GM12878 (cell line): ENCODE data around the gene ORAI3. TPM values are rescaled to one million over a fixed set of nuclear protein-coding genes. Genes with fewer than 3 reads are reported as not detected.

Source experiments
- ATF2 ChIP-seq: IDR thresholded peaks from 2 replicates; pipeline ENCODE4 v1.6.1; 2012; ENCODE audit warnings: low read length, inconsistent platforms
- ATF7 ChIP-seq: fragments of 450-650 bp; IDR thresholded peaks from 2 replicates; pipeline ENCODE4 v1.6.1; 2016; ENCODE audit warnings: low read depth, mild to moderate bottlenecking
- BHLHE40 ChIP-seq, 2 experiments: fragments of 450-650 bp in 1 of 2; IDR thresholded peaks; 2 replicates each; pipeline ENCODE4 v1.6.1; 2011 to 2017; ENCODE audit warnings: low read depth in 2 of 2, borderline replicate concordance in 1 of 2, improper control_type of control experiment in 1 of 2, low read length in 1 of 2, mild to moderate bottlenecking in 1 of 2
- CBFB ChIP-seq: IDR thresholded peaks from 2 replicates; pipeline ENCODE4 v1.6.1; 2016; ENCODE audit warnings: antibody characterized with exemption, low read depth
- CBX3 ChIP-seq: fragments of 200-600 bp; sonication (generic); IDR thresholded peaks from 2 replicates; pipeline ENCODE4 v1.6.1; 2016; ENCODE audit warnings: low read depth, borderline replicate concordance
- CREM ChIP-seq: IDR thresholded peaks from 2 replicates; pipeline ENCODE4 v1.6.1; 2014; ENCODE audit warnings: antibody characterized with exemption, low read depth
- E2F4 ChIP-seq: IDR thresholded peaks from 2 replicates; pipeline ENCODE4 v1.6.1; 2012; ENCODE audit warnings: low read depth, low read length, improper control_type of control experiment
- EZH2 ChIP-seq: IDR thresholded peaks from 2 replicates; pipeline ENCODE4 v1.6.1; 2012; ENCODE audit warnings: low read depth, mild to moderate bottlenecking, control low read depth, inconsistent platforms, low read length, borderline replicate concordance; ENCODE audit not compliant: control insufficient read depth
- GABPA ChIP-seq: IDR thresholded peaks from 2 replicates; pipeline ENCODE4 v1.6.1; 2014; ENCODE audit warnings: antibody characterized with exemption, low read depth, mild to moderate bottlenecking, inconsistent platforms
- KAT2A ChIP-seq: conservative IDR thresholded peaks from 2 replicates; pipeline ENCODE4 v1.6.1; 2011; ENCODE audit warnings: low read depth, low read length; ENCODE audit not compliant: control insufficient read depth
- LARP7 ChIP-seq: fragments of 450-650 bp; IDR thresholded peaks from 2 replicates; pipeline ENCODE4 v1.6.1; 2017; ENCODE audit warnings: mild to moderate bottlenecking
- MAX ChIP-seq: IDR thresholded peaks from 2 replicates; pipeline ENCODE4 v1.6.1; 2012; ENCODE audit warnings: low read depth, low read length, improper control_type of control experiment
- MEF2A ChIP-seq: IDR thresholded peaks from 2 replicates; pipeline ENCODE4 v1.6.1; 2011; ENCODE audit warnings: low read depth, mild to moderate bottlenecking, low read length, moderate library complexity; ENCODE audit not compliant: insufficient read depth
- MTA2 ChIP-seq: fragments of 450-650 bp; IDR thresholded peaks from 2 replicates; pipeline ENCODE4 v1.6.1; 2016; ENCODE audit warnings: low read depth, mild to moderate bottlenecking, moderate library complexity
- MXI1 ChIP-seq: fragments of 150-350 bp; IDR thresholded peaks from 2 replicates; pipeline ENCODE4 v1.6.1; 2011; ENCODE audit warnings: low read depth, mild to moderate bottlenecking, inconsistent platforms, low read length, improper control_type of control experiment
- NFIC ChIP-seq: IDR thresholded peaks from 2 replicates; pipeline ENCODE4 v1.6.1; 2012; ENCODE audit warnings: low read depth, mild to moderate bottlenecking, inconsistent platforms, low read length, moderate library complexity
- PAX8 ChIP-seq: fragments of 450-650 bp; IDR thresholded peaks from 2 replicates; pipeline ENCODE4 v1.6.1; 2017; ENCODE audit warnings: mild to moderate bottlenecking, moderate library complexity
- PKNOX1 ChIP-seq: fragments of 450-650 bp; IDR thresholded peaks from 2 replicates; pipeline ENCODE4 v1.6.1; 2016; ENCODE audit warnings: mild to moderate bottlenecking
- PML ChIP-seq: IDR thresholded peaks from 2 replicates; pipeline ENCODE4 v1.6.1; 2012; ENCODE audit warnings: low read length, inconsistent platforms
- POLR2AphosphoS5 ChIP-seq: IDR thresholded peaks from 2 replicates; pipeline ENCODE4 v1.6.1; 2011; ENCODE audit warnings: mild to moderate bottlenecking, low read length, inconsistent platforms
- RCOR1 ChIP-seq: conservative IDR thresholded peaks from 2 replicates; pipeline ENCODE4 v1.6.1; 2012; ENCODE audit warnings: low read depth, low read length, improper control_type of control experiment
- SIX5 ChIP-seq: IDR thresholded peaks from 2 replicates; pipeline ENCODE4 v1.6.1; 2011; ENCODE audit warnings: mild to moderate bottlenecking, low read depth, low read length, moderate library complexity; ENCODE audit not compliant: severe bottlenecking
- TCF3 ChIP-seq: IDR thresholded peaks from 2 replicates; pipeline ENCODE4 v1.6.1; 2012; ENCODE audit warnings: low read depth, mild to moderate bottlenecking, low read length, borderline replicate concordance; ENCODE audit not compliant: insufficient read depth
- WRNIP1 ChIP-seq: IDR thresholded peaks from 2 replicates; pipeline ENCODE4 v1.6.1; 2011; ENCODE audit warnings: low read depth, low read length, improper control_type of control experiment, borderline replicate concordance
- ZNF622 ChIP-seq: fragments of 450-650 bp; IDR thresholded peaks from 2 replicates; pipeline ENCODE4 v1.6.1; 2017; ENCODE audit warnings: mild to moderate bottlenecking, inconsistent platforms
- polyA plus RNA-seq, 11 experiments: library from polyadenylated mRNA; depleted of rRNA in 4 of 11; unstranded in 6 of 11; stranded (reverse) in 5 of 11; fragments of >200 nt; fragmentation: Nextera tagmentation in 4 of 11; fragmentation: Illumina TruSeq in 1 of 11; extraction: Ambion mirVana in 4 of 11; extraction: Trizol in 1 of 11; gene quantifications; 1 replicate in 1 of 11; 2 replicates in 10 of 11; pipeline versions ENCODE4 v1.2.1 to v1.2.3, GENCODE V29; 2011 to 2016; ENCODE audit warnings: inconsistent platforms in 2 of 11, missing spikeins in 2 of 11, low read depth in 1 of 11
- total RNA-seq, 4 experiments: library from RNA; depleted of rRNA in 3 of 4; stranded (reverse); fragments of >200 nt in 3 of 4; fragmentation: Illumina TruSeq in 1 of 4; extraction: Trizol in 1 of 4; gene quantifications; 2 replicates each; pipeline versions ENCODE4 v1.2.1 to v1.2.3, GENCODE V29; 2013 to 2021

The ORAI3 gene
- total and polyA plus RNA-seq, 10 of the 15 experiments (the other 5 are each of a cell fraction or from before 2014, with no cell fraction given) = 3.4 to 21.9 (median 16.2) TPM

GRCh38 chr16:30957456-30958174 is 8.7 kb downstream of the ORAI3 start, which contains the start of gene SETD1A (continued):
- TF ChIP-seq ATF7 (no peak; the same call in 1 of the 2 replicates), RCOR1 (0 out of 2 replicates have a peak, but pooled peaks have one; percentile 4), WRNIP1 (no peak; the same call in 1 of the 2 replicates), LARP7 (peak; percentile 100), CREM (peak; percentile 92), BHLHE40 (IDR thresholded peaks at IDR 0.05; ENCODE audit: borderline replicate concordance in 1 of 2, low read depth in 2 of 2, low read length in 1 of 2) (peak; percentile 32 to 71; a peak in 1 of 4 replicates), KAT2A (no peak), MXI1 (0 out of 2 replicates have a peak, but pooled peaks have one; percentile 20), NFIC (no peak), PKNOX1 (peak; percentile 52), CBX3 (no peak), MTA2 (no peak), SIX5 (no peak), E2F4 (no peak), TCF3 (peak; percentile 80), CBFB (peak; percentile 23; the same call in 1 of the 2 replicates), PAX8 (no peak), ZNF622 (no peak), ATF2 (no peak), POLR2AphosphoS5 (no peak), PML (0 out of 2 replicates have a peak, but pooled peaks have one; percentile 7), EZH2 (no peak), GABPA (peak; percentile 82), MAX (no peak), MEF2A (0 out of 2 replicates have a peak, but pooled peaks have one; percentile 17)
